Epidermal melanocyte (primary cell): ENCODE measurements around the gene HPS5.

Experiments
- DNase-seq: peaks from one replicate; pipeline ENCODE4 v3.0.0; 2011; ENCODE audit warnings: low spot score; ENCODE audit not compliant: insufficient read length

Gene HPS5

GRCh38 chr11:18319914-18320313 is 2.0 kb downstream of the HPS5 start:
- no peak for DNase-seq

- DNase-seq: no peak
These were observed 4.4 kb downstream of the HPS5 start for GRCh38 chr11:18317551-18317950.

- no peak for DNase-seq
These were observed 6.0 kb downstream of the HPS5 start for GRCh38 chr11:18315893-18316292.

GRCh38 chr11:18314784-18315523 is 7.0 kb downstream of the HPS5 start:
- DNase-seq: no peak

- DNase-seq: no peak
These were observed 7.8 kb downstream of the HPS5 start for GRCh38 chr11:18313965-18314763.

- no peak for DNase-seq
These were observed 9.1 kb downstream of the HPS5 start for GRCh38 chr11:18312663-18313420.

- peak; percentile 65 for DNase-seq
These were observed 9.9 kb downstream of the HPS5 start for GRCh38 chr11:18312012-18312411.

GRCh38 chr11:18310800-18311340 is 11.1 kb downstream of the HPS5 start:
- no peak for DNase-seq

GRCh38 chr11:18309691-18310090 is 12.2 kb downstream of the HPS5 start:
- no peak for DNase-seq

- DNase-seq: no peak
These were observed 13.7 kb downstream of the HPS5 start for GRCh38 chr11:18308242-18308641.

- no peak for DNase-seq
These were observed 14.3 kb downstream of the HPS5 start for GRCh38 chr11:18307461-18308139.

GRCh38 chr11:18304745-18305144 is 17.2 kb downstream of the HPS5 start:
- DNase-seq: no peak

GRCh38 chr11:18299721-18300120 is 22.2 kb downstream of the HPS5 start:
- no peak for DNase-seq

- DNase-seq: no peak
These were observed 26.6 kb downstream of the HPS5 start for GRCh38 chr11:18295316-18295715.

- no peak for DNase-seq
These were observed 27.1 kb downstream of the HPS5 start for GRCh38 chr11:18294862-18295261.

- no peak for DNase-seq
These were observed 33.0 kb downstream of the HPS5 start for GRCh38 chr11:18288911-18289310.

- DNase-seq: no peak
These were observed 36.1 kb downstream of the HPS5 start for GRCh38 chr11:18285841-18286240.

GRCh38 chr11:18282626-18283025 is 39.3 kb downstream of the HPS5 start:
- DNase-seq: no peak

GRCh38 chr11:18280438-18281045 is 41.4 kb downstream of the HPS5 start:
- no peak for DNase-seq

GRCh38 chr11:18277565-18278271 is 44.2 kb downstream of the HPS5 start:
- no peak for DNase-seq
